C4-2B (cell line): ENCODE results near the gene MAGI2.

ENCODE experiments used
- H3K27ac ChIP-seq: fragments of 450-650 bp; 2 replicates; pipeline ENCODE4 v1.5.1; 2017
- CTCF ChIP-seq: fragments of 450-650 bp; conservative IDR thresholded peaks from 2 replicates; pipeline ENCODE4 v1.5.1; 2017; ENCODE audit warnings: mild to moderate bottlenecking
- ZFX ChIP-seq: fragments of 450-650 bp; IDR thresholded peaks from 2 replicates; pipeline ENCODE4 v1.6.1; 2017

The MAGI2 gene

GRCh38 chr7:78129865-78130264 is 1323.6 kb downstream of the MAGI2 start:
- H3K27ac ChIP-seq, result no peak overlapping the region
- TF ChIP-seq ZFX (no peak), CTCF (no peak)

GRCh38 chr7:78127009-78127408 is 1326.5 kb downstream of the MAGI2 start:
- TF ChIP-seq CTCF (no peak), ZFX (no peak)
- no peak overlapping the region for H3K27ac ChIP-seq

- TF ChIP-seq ZFX, result no peak
- H3K27ac ChIP-seq, result no peak overlapping the region
Measured at GRCh38 chr7:78125884-78126283, 1327.6 kb downstream of the MAGI2 start.

DNA sequence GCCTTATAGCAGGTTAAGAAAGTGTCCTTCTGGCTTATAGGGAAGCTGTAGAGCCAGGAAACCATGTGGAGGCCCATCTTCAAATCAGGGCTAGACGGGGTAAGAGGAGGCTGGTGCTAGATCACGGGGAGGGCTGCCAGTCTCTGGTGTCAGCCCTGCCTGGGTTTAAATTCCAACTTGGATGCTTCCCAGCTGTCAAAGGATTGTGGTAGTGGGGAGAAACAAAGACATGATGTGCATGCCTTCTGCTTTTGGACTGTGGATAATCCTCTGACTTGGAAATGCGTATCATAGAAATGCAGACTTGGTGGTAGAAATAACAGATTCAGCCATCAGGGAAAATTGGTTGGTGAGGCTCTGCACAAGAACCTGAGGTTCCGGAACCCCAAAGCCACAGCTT is 1329.3 kb downstream of the MAGI2 start:
- no peak for TF ChIP-seq CTCF
- no peak for TF ChIP-seq ZFX
- H3K27ac ChIP-seq, result no peak overlapping the region

DNA sequence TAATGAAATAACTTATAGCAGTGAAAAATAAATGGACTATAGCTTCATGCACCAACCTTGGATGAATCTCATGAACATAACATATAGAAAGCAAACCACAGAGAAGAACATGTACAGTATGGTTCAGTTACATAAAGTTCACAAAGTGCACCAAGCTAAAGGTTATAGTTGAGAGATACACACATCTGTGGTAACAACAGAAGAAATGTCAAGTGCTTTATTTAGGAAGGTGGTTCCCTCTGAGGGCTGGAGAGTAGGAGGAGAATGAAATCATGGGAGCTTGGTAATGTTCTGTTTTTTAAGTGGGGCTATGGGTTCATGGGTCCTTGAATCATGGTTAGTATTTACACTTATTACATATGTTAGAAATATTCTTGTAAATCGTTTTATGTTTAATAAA is 1331.6 kb downstream of the MAGI2 start:
- TF ChIP-seq ZFX, result no peak
- TF ChIP-seq CTCF, result no peak
- no peak overlapping the region for H3K27ac ChIP-seq

GRCh38 chr7:78118470-78118869 is 1335.0 kb downstream of the MAGI2 start:
- TF ChIP-seq ZFX (no peak), CTCF (no peak)
- no peak overlapping the region for H3K27ac ChIP-seq

DNA sequence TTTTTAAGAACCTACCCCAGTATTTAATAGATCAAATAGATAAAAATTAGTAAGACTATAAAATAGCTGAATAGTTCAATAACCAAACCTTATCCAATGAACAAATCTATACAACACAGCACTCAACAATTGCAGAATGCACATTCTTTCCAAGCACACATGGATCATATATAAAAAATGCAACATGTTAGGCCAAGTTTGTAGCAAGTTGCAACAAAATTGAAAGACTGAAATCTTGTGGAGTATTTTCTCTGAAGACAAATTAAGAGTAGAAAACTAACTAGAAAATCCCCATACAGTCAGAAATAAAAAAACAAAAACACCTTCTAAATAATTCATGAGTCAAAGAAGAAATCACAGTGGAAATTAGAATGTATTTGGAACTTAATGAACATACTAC is 1337.6 kb downstream of the MAGI2 start:
- TF ChIP-seq CTCF (no peak), ZFX (no peak)
- no peak overlapping the region for H3K27ac ChIP-seq

DNA sequence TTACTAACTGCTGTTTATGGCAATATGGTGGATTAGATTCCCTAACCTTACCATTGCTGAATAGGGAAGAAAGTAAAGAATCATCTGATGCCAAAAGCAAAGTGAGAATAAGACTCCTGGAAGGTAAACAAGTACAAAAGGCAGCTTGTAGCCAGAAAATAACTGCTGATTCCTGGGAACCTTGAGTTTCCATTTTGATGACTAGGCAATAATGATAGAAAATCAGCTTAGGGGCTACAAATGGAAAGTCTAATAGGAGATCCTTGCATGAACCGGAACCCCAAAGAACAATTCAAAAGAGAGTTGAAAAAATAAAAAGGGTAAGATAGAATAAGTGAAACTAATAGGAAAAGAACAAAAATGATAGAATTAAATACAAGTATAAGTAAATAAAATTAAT is 1338.5 kb downstream of the MAGI2 start:
- no peak overlapping the region for H3K27ac ChIP-seq
- TF ChIP-seq ZFX (no peak), CTCF (no peak)
